Keratinocyte (primary cell): ENCODE measurements around the gene ARHGEF38. TPM values are rescaled to one million over a fixed set of nuclear protein-coding genes. Genes with fewer than 3 reads are reported as not detected.

Source experiments
- polyA plus RNA-seq, 5 experiments: library from polyadenylated mRNA; depleted of rRNA in 3 of 5; stranded (reverse) in 3 of 5; stranded (forward) in 1 of 5; unstranded in 1 of 5; fragments of >200 nt; gene quantifications; 1 replicate in 1 of 5; 2 replicates in 3 of 5; 3 replicates in 1 of 5; pipeline versions ENCODE4 v1.2.1 to v1.2.3, GENCODE V29; 2011 to 2012; ENCODE audit warnings: missing spikeins in 2 of 5, low read depth in 1 of 5, low replicate concordance in 1 of 5
- small RNA-seq, 3 experiments: library from RNA; depleted of rRNA; stranded (forward); fragments of <200 nt; gene quantifications; one replicate each; pipeline ENCODE3, GENCODE V24; 2012; ENCODE audit warnings: low read depth in 3 of 3, low replicate concordance in 1 of 3; ENCODE audit not compliant: insufficient read length in 3 of 3

The ARHGEF38 gene
- polyA plus RNA-seq, 1 donor (not counting 4 experiments of a cell fraction or from before 2014, with no cell fraction given), result 0.09 TPM

Small RNAs within 50 kb of the gene (small RNA-seq; reads per million reads assigned to genes)
- gene ATP5F1EP1, result 0 reads per million in 3 experiments

Other genes starting within 250 kb of the ARHGEF38 start
- gene PPA2, start 78.6 kb upstream of the ARHGEF38 start, polyA plus RNA-seq, result 68.7 to 174 TPM (median 123 TPM) in 3 replicates
- 37.1 to 39.8 TPM (median 38.3 TPM) in 3 replicates for gene INTS12, start 156.1 kb downstream of the ARHGEF38 start, polyA plus RNA-seq
- gene GSTCD, start 156.2 kb downstream of the ARHGEF38 start, polyA plus RNA-seq, result 13.8 to 23.2 TPM (median 16.8 TPM) in 3 replicates